ENCODE results near the gene NFATC2.

NFATC2 gene

GRCh38 chr20:51449498-51450220, 92.9 kb downstream of the NFATC2 start:
- no peaks in the 10 kb centered on the region for H3K9me3 ChIP-seq (ENCODE audit: low read length)

GRCh38 chr20:51447765-51448148, 94.8 kb downstream of the NFATC2 start:
- no peaks in the 10 kb centered on the region for H3K27me3 ChIP-seq (ENCODE audit: control insufficient read depth in 1 of 2, insufficient read depth in 2 of 2, low read length in 2 of 2)
- no peaks in the 10 kb centered on the region for H3K9me3 ChIP-seq (ENCODE audit: low read length)
- H3K4me3 ChIP-seq (ENCODE audit: low read depth in 1 of 2, low read length in 2 of 2): no peak overlapping the region
- H3K9ac ChIP-seq (ENCODE audit: low read length): no peak overlapping the region
- H3K4me1 ChIP-seq (ENCODE audit: insufficient read depth, low read length): peaks cover 36% of the 10 kb centered on the region
- H3K36me3 ChIP-seq (ENCODE audit: insufficient read depth, low read length): no peaks in the 10 kb centered on the region
- no peak overlapping the region for H3K27ac ChIP-seq (ENCODE audit: low read depth, low read length)

More at GRCh38 chr20:51449498-51450220, 92.9 kb downstream of the NFATC2 start:
- no peaks in the 10 kb centered on the region for H3K36me3 ChIP-seq (ENCODE audit: insufficient read depth, low read length)
- H3K4me3 ChIP-seq (ENCODE audit: low read depth in 1 of 2, low read length in 2 of 2): no peak overlapping the region
- peaks cover 28% of the 10 kb centered on the region for H3K4me1 ChIP-seq (ENCODE audit: insufficient read depth, low read length)
- no peak overlapping the region for H3K27ac ChIP-seq (ENCODE audit: low read depth, low read length)
- no peaks in the 10 kb centered on the region for H3K27me3 ChIP-seq (ENCODE audit: control insufficient read depth in 1 of 2, insufficient read depth in 2 of 2, low read length in 2 of 2)
- no peak overlapping the region for H3K9ac ChIP-seq (ENCODE audit: low read length)

- H3K4me1 ChIP-seq (ENCODE audit: insufficient read depth, low read length): peaks cover 36% of the 10 kb centered on the region
Measured at GRCh38 chr20:51447097-51447764, 95.3 kb downstream of the NFATC2 start.

DNA sequence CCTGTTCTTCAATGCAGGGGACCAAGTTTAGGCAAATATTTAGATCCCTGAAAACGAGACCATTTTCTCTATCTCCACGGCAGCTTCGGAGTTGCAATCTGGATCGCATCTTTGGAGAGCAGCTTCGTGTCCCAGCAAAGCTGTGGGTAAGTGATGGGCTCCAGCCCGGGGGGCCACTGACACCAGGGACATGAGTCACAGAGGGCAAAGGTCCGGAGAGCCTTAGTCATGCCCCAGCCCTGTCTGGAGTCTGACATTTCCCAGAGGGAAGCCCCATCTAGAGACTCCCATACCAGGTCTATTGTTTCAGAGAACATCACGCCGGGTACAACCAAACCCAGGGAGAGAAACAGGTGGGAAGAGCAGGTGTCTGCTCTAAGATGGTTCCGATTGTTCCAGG, 95.9 kb downstream of the NFATC2 start:
- H3K27me3 ChIP-seq (ENCODE audit: control insufficient read depth in 1 of 2, insufficient read depth in 2 of 2, low read length in 2 of 2): no peaks in the 10 kb centered on the region
- H3K9ac ChIP-seq (ENCODE audit: low read length): no peak overlapping the region
- no peak overlapping the region for H3K27ac ChIP-seq (ENCODE audit: low read depth, low read length)
- peaks cover 36% of the 10 kb centered on the region for H3K4me1 ChIP-seq (ENCODE audit: insufficient read depth, low read length)
- H3K36me3 ChIP-seq (ENCODE audit: insufficient read depth, low read length): no peaks in the 10 kb centered on the region
- no peak overlapping the region for H3K4me3 ChIP-seq (ENCODE audit: low read depth in 1 of 2, low read length in 2 of 2)
- no peaks in the 10 kb centered on the region for H3K9me3 ChIP-seq (ENCODE audit: low read length)

More at GRCh38 chr20:51447097-51447764, 95.3 kb downstream of the NFATC2 start:
- Histone ChIP-seq H3K9ac (ENCODE audit: low read length) (no peak overlapping the region), H3K27ac (ENCODE audit: low read depth, low read length) (no peak overlapping the region), H3K36me3 (ENCODE audit: insufficient read depth, low read length) (no peaks in the 10 kb centered on the region), H3K9me3 (ENCODE audit: low read length) (no peaks in the 10 kb centered on the region), H3K27me3 (ENCODE audit: control insufficient read depth in 1 of 2, insufficient read depth in 2 of 2, low read length in 2 of 2) (no peaks in the 10 kb centered on the region), H3K4me3 (ENCODE audit: low read depth in 1 of 2, low read length in 2 of 2) (no peak overlapping the region)

GRCh38 chr20:51446230-51446629, 96.3 kb downstream of the NFATC2 start:
- Histone ChIP-seq H3K36me3 (ENCODE audit: insufficient read depth, low read length) (no peaks in the 10 kb centered on the region), H3K9me3 (ENCODE audit: low read length) (no peaks in the 10 kb centered on the region), H3K9ac (ENCODE audit: low read length) (no peak overlapping the region), H3K27ac (ENCODE audit: low read depth, low read length) (no peak overlapping the region), H3K4me1 (ENCODE audit: insufficient read depth, low read length) (peaks cover 36% of the 10 kb centered on the region), H3K4me3 (ENCODE audit: low read depth in 1 of 2, low read length in 2 of 2) (no peak overlapping the region), H3K27me3 (ENCODE audit: control insufficient read depth in 1 of 2, insufficient read depth in 2 of 2, low read length in 2 of 2) (no peaks in the 10 kb centered on the region)

DNA sequence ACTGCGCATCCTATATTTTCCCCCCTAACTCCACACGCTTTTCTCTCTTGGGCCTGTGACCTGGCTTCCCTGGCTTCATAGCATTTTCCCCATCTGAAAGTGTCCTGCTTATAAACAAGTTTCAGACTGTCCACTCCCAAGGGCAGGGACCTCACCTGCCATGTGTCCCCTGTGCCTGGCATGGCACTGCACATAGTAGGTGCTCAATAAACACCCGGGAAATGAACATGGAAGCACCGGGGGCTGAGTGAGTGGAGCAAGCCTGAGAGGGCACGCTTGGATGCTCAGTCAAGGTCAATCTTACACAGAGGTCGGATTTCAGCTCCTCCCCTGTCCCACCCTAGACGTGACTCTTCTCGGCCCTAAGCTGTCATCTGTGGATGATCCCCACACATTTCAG, 96.9 kb downstream of the NFATC2 start:
- peaks cover 36% of the 10 kb centered on the region for H3K4me1 ChIP-seq (ENCODE audit: insufficient read depth, low read length)
- no peaks in the 10 kb centered on the region for H3K36me3 ChIP-seq (ENCODE audit: insufficient read depth, low read length)
- no peaks in the 10 kb centered on the region for H3K9me3 ChIP-seq (ENCODE audit: low read length)
- no peak overlapping the region for H3K9ac ChIP-seq (ENCODE audit: low read length)
- no peaks in the 10 kb centered on the region for H3K27me3 ChIP-seq (ENCODE audit: control insufficient read depth in 1 of 2, insufficient read depth in 2 of 2, low read length in 2 of 2)
- H3K27ac ChIP-seq (ENCODE audit: low read depth, low read length): no peak overlapping the region
- H3K4me3 ChIP-seq (ENCODE audit: low read depth in 1 of 2, low read length in 2 of 2): no peak overlapping the region

DNA sequence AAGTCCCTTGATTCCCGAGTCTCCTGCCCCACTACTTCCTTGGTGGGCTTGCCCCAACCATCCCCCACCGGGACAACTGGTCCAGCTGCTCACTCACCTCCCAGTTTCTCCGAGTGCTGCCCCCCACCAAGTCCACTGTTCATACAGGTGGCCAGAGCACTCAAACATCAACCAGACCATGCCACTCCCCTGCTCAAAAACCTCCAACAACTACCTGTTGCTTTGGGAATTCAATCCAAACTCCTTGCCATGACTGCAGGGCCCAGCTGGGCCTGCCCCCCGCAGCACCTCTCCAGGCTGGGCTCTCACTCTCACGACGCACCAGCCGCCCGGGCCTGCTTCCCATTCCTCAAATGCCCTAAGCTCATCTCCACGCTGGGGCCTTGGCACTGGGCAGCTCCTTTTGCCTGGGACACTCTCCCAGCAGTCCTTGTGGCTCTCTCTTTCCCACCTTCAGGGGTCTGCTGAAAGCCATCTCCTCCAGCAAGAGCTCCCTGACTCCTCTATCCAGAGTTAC, 97.5 kb downstream of the NFATC2 start:
- no peaks in the 10 kb centered on the region for H3K36me3 ChIP-seq (ENCODE audit: insufficient read depth, low read length)
- peaks cover 36% of the 10 kb centered on the region for H3K4me1 ChIP-seq (ENCODE audit: insufficient read depth, low read length)
- H3K27ac ChIP-seq (ENCODE audit: low read depth, low read length): no peak overlapping the region
- H3K4me3 ChIP-seq (ENCODE audit: low read depth in 1 of 2, low read length in 2 of 2): no peak overlapping the region
- no peaks in the 10 kb centered on the region for H3K9me3 ChIP-seq (ENCODE audit: low read length)
- no peaks in the 10 kb centered on the region for H3K27me3 ChIP-seq (ENCODE audit: control insufficient read depth in 1 of 2, insufficient read depth in 2 of 2, low read length in 2 of 2)
- H3K9ac ChIP-seq (ENCODE audit: low read length): no peak overlapping the region

DNA sequence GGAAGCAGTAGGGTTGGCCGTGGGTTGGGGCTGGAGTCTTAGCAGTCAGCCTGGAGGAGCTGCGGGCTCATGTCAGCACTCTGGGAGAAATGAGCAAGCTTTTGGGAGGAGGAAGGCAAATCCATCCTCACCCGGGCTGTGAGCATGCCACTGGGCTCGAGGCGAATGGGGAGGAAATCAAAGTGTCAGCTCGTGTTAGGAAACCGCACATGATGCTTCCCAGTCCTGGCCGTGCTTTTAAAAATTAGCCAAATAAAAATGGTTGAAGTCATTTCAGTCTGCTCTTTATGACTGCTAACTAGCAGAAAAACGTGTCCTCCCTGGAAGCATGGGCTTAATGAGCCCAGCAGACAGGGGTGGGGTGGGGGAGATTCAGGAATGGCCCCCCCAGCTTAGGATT, 98.1 kb downstream of the NFATC2 start:
- Histone ChIP-seq H3K4me1 (ENCODE audit: insufficient read depth, low read length) (peaks cover 36% of the 10 kb centered on the region), H3K36me3 (ENCODE audit: insufficient read depth, low read length) (no peaks in the 10 kb centered on the region), H3K27ac (ENCODE audit: low read depth, low read length) (no peak overlapping the region), H3K27me3 (ENCODE audit: control insufficient read depth in 1 of 2, insufficient read depth in 2 of 2, low read length in 2 of 2) (no peaks in the 10 kb centered on the region), H3K9me3 (ENCODE audit: low read length) (no peaks in the 10 kb centered on the region), H3K4me3 (ENCODE audit: low read depth in 1 of 2, low read length in 2 of 2) (peak overlapping the region in 1 of 2 donors; percentile 40), H3K9ac (ENCODE audit: low read length) (no peak overlapping the region)

- Histone ChIP-seq H3K27ac (ENCODE audit: low read depth, low read length) (no peak overlapping the region), H3K9me3 (ENCODE audit: low read length) (no peaks in the 10 kb centered on the region), H3K36me3 (ENCODE audit: insufficient read depth, low read length) (no peaks in the 10 kb centered on the region), H3K4me1 (ENCODE audit: insufficient read depth, low read length) (peaks cover 30% of the 10 kb centered on the region), H3K27me3 (ENCODE audit: control insufficient read depth in 1 of 2, insufficient read depth in 2 of 2, low read length in 2 of 2) (no peaks in the 10 kb centered on the region), H3K9ac (ENCODE audit: low read length) (no peak overlapping the region), H3K4me3 (ENCODE audit: low read depth in 1 of 2, low read length in 2 of 2) (no peak overlapping the region)
Measured at GRCh38 chr20:51442602-51443001, 99.9 kb downstream of the NFATC2 start.

GRCh38 chr20:51440589-51440988, 101.9 kb downstream of the NFATC2 start:
- Histone ChIP-seq H3K4me1 (ENCODE audit: insufficient read depth, low read length) (peaks cover 17% of the 10 kb centered on the region), H3K27ac (ENCODE audit: low read depth, low read length) (no peak overlapping the region), H3K36me3 (ENCODE audit: insufficient read depth, low read length) (no peaks in the 10 kb centered on the region), H3K9me3 (ENCODE audit: low read length) (no peaks in the 10 kb centered on the region), H3K27me3 (ENCODE audit: control insufficient read depth in 1 of 2, insufficient read depth in 2 of 2, low read length in 2 of 2) (no peaks in the 10 kb centered on the region), H3K9ac (ENCODE audit: low read length) (no peak overlapping the region), H3K4me3 (ENCODE audit: low read depth in 1 of 2, low read length in 2 of 2) (no peak overlapping the region)

- H3K4me3 ChIP-seq (ENCODE audit: low read depth in 1 of 2, low read length in 2 of 2): no peak overlapping the region
- peaks cover 11% of the 10 kb centered on the region for H3K36me3 ChIP-seq (ENCODE audit: insufficient read depth, low read length)
- no peak overlapping the region for H3K9ac ChIP-seq (ENCODE audit: low read length)
- no peaks in the 10 kb centered on the region for H3K27me3 ChIP-seq (ENCODE audit: control insufficient read depth in 1 of 2, insufficient read depth in 2 of 2, low read length in 2 of 2)
- peaks cover 3% of the 10 kb centered on the region for H3K4me1 ChIP-seq (ENCODE audit: insufficient read depth, low read length)
- no peaks in the 10 kb centered on the region for H3K9me3 ChIP-seq (ENCODE audit: low read length)
- no peak overlapping the region for H3K27ac ChIP-seq (ENCODE audit: low read depth, low read length)
Measured at GRCh38 chr20:51439160-51439689, 103.3 kb downstream of the NFATC2 start.

Data from muscle layer of colon (tissue), 2 donors.